Measurements from ENCODE around the gene ABHD11.

DNA sequence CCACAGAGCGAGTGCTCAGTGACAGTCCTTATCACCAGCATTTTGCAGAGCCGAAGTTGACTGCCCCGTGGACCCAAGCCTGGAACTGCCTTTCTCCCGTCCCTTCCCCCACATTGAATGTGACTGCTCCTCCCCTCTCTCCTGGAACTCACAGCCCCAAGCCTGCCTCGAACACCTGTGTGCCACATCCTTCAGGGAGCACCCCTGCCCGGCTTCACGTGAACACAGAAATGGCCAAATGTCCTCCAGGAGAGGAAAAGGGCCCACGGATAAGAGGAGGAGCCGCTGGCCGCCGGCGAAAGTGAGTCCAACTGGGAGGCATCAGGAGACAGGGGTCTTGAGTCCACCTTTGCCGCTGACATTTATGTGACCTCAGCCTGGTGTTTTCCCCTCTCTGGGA lies 35.4 kb downstream of the ABHD11 start:
- TF ChIP-seq, protein P1, sequence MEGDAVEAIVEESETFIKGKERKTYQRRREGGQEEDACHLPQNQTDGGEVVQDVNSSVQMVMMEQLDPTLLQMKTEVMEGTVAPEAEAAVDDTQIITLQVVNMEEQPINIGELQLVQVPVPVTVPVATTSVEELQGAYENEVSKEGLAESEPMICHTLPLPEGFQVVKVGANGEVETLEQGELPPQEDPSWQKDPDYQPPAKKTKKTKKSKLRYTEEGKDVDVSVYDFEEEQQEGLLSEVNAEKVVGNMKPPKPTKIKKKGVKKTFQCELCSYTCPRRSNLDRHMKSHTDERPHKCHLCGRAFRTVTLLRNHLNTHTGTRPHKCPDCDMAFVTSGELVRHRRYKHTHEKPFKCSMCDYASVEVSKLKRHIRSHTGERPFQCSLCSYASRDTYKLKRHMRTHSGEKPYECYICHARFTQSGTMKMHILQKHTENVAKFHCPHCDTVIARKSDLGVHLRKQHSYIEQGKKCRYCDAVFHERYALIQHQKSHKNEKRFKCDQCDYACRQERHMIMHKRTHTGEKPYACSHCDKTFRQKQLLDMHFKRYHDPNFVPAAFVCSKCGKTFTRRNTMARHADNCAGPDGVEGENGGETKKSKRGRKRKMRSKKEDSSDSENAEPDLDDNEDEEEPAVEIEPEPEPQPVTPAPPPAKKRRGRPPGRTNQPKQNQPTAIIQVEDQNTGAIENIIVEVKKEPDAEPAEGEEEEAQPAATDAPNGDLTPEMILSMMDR (IDR thresholded peaks at IDR 0.05): no peak
- no peak for TF ChIP-seq POLR2A (IDR thresholded peaks at IDR 0.05)

Measured in thyroid gland (tissue), 4 donors.